Progenitor cell of endocrine pancreas (in vitro differentiated cells): Measurements from ENCODE around the gene PIM1. TPM values are rescaled to one million over a fixed set of nuclear protein-coding genes. Genes with fewer than 3 reads are reported as not detected.

Experiments
- DNase-seq: peaks from one replicate; pipeline ENCODE4 v3.0.0; 2021; ENCODE audit warnings: low spot score; ENCODE audit not compliant: unreplicated experiment
- H3K27ac Mint-ChIP-seq: 2 replicates; pipeline ENCODE4 v1.8.0; 2021; ENCODE audit warnings: mild to moderate bottlenecking, moderate library complexity, mixed read lengths
- H3K27me3 Mint-ChIP-seq: 2 replicates; pipeline ENCODE4 v1.8.0; 2021; ENCODE audit warnings: mixed read lengths
- H3K36me3 Mint-ChIP-seq: 2 replicates; pipeline ENCODE4 v1.8.0; 2022; ENCODE audit warnings: mixed read lengths; ENCODE audit not compliant: insufficient read depth
- H3K4me1 Mint-ChIP-seq: 2 replicates; pipeline ENCODE4 v1.8.0; 2021; ENCODE audit warnings: low read depth, mixed read lengths
- H3K4me3 Mint-ChIP-seq: 2 replicates; pipeline ENCODE4 v1.8.0; 2021; ENCODE audit warnings: low read depth, mild to moderate bottlenecking, moderate library complexity, mixed read lengths
- H3K9me3 Mint-ChIP-seq: 2 replicates; pipeline ENCODE4 v1.8.0; 2021; ENCODE audit warnings: low read depth, mixed read lengths
- CTCF ChIP-seq: fragments of 200-600 bp; sonication (generic); IDR thresholded peaks from one replicate; pipeline ENCODE4 v1.5.0; 2021; ENCODE audit warnings: antibody characterized with exemption, mild to moderate bottlenecking; ENCODE audit not compliant: unreplicated experiment
- total RNA-seq: library from RNA; stranded (reverse); gene quantifications from 2 replicates; pipeline ENCODE4 v1.2.1, GENCODE V29; 2021

PIM1 gene
- total RNA-seq, 1 donor from 2014 or later: 19.7 TPM

- H3K4me1 Mint-ChIP-seq: peaks cover 3% of the 10 kb centered on the region
- H3K4me3 Mint-ChIP-seq: no peak overlapping the region
- H3K9me3 Mint-ChIP-seq: no peaks in the 10 kb centered on the region
- DNase-seq: no peak
- no peaks in the 10 kb centered on the region for H3K36me3 Mint-ChIP-seq
- TF ChIP-seq CTCF: no peak
- H3K27ac Mint-ChIP-seq: no peak overlapping the region
- peaks cover 2% of the 10 kb centered on the region for H3K27me3 Mint-ChIP-seq
Measured at GRCh38 chr6:37160922-37161778, 8.8 kb upstream of the PIM1 start.

- H3K4me1 Mint-ChIP-seq: peaks cover 3% of the 10 kb centered on the region
- DNase-seq: no peak
- peaks cover 7% of the 10 kb centered on the region for H3K27me3 Mint-ChIP-seq
- H3K36me3 Mint-ChIP-seq: no peaks in the 10 kb centered on the region
- no peak overlapping the region for H3K27ac Mint-ChIP-seq
- TF ChIP-seq CTCF: no peak
- no peaks in the 10 kb centered on the region for H3K9me3 Mint-ChIP-seq
- no peak overlapping the region for H3K4me3 Mint-ChIP-seq
Measured at GRCh38 chr6:37162740-37163139, 7.2 kb upstream of the PIM1 start.

- DNase-seq: no peak
- peak overlapping the region; percentile 25 for H3K27ac Mint-ChIP-seq
Measured at GRCh38 chr6:37168163-37168758, 1.7 kb upstream of the PIM1 start.

GRCh38 chr6:37168811-37169495 lies 999 bp upstream of the PIM1 start:
- Mint-ChIP-seq H3K27ac (peak overlapping the region; percentile 99), H3K36me3 (peaks cover 9% of the 10 kb centered on the region), H3K4me1 (peaks cover 26% of the 10 kb centered on the region), H3K27me3 (peaks cover 14% of the 10 kb centered on the region), H3K9me3 (no peaks in the 10 kb centered on the region), H3K4me3 (peak overlapping the region; percentile 78)
- TF ChIP-seq CTCF: no peak
- no peak for DNase-seq

More at GRCh38 chr6:37168163-37168758, 1.7 kb upstream of the PIM1 start:
- Mint-ChIP-seq H3K27me3 (peaks cover 14% of the 10 kb centered on the region), H3K4me1 (peaks cover 26% of the 10 kb centered on the region), H3K4me3 (peak overlapping the region; percentile 78), H3K36me3 (peaks cover 5% of the 10 kb centered on the region), H3K9me3 (no peaks in the 10 kb centered on the region)
- TF ChIP-seq CTCF: no peak
